Endothelial cell (in vitro differentiated cells): ENCODE measurements around the gene JAKMIP3. TPM values are rescaled to one million over a fixed set of nuclear protein-coding genes. Genes with fewer than 3 reads are reported as not detected.
"Not testable (repeated sequence)": the region's sequence is repeated elsewhere in the genome, so short reads cannot be mapped to it uniquely, and the experiment has no call there.

Experiments used
- DNase-seq: peaks from one replicate; pipeline ENCODE4 v3.0.0; 2021; ENCODE audit warnings: low spot score
- H3K27ac Mint-ChIP-seq: one replicate; pipeline ENCODE4 v1.8.0; 2021; ENCODE audit warnings: mixed read lengths, inconsistent platforms; ENCODE audit not compliant: unreplicated experiment
- H3K27me3 Mint-ChIP-seq: one replicate; pipeline ENCODE4 v1.8.0; 2021; ENCODE audit warnings: mild to moderate bottlenecking, moderate library complexity, mixed read lengths, inconsistent platforms; ENCODE audit not compliant: unreplicated experiment
- H3K36me3 Mint-ChIP-seq: one replicate; pipeline ENCODE4 v1.8.0; 2021; ENCODE audit warnings: mild to moderate bottlenecking, low read depth, mixed read lengths, inconsistent platforms; ENCODE audit not compliant: unreplicated experiment
- H3K4me1 Mint-ChIP-seq: one replicate; pipeline ENCODE4 v1.8.0; 2021; ENCODE audit warnings: mild to moderate bottlenecking, mixed read lengths, inconsistent platforms; ENCODE audit not compliant: unreplicated experiment
- H3K4me3 Mint-ChIP-seq: one replicate; pipeline ENCODE4 v1.8.0; 2021; ENCODE audit warnings: mild to moderate bottlenecking, mixed read lengths, inconsistent platforms; ENCODE audit not compliant: unreplicated experiment
- H3K9me3 Mint-ChIP-seq: one replicate; pipeline ENCODE4 v1.8.0; 2021; ENCODE audit warnings: mixed read lengths, inconsistent platforms; ENCODE audit not compliant: unreplicated experiment
- total RNA-seq: library from RNA; stranded (reverse); fragmentation: NEBNext Ultra II Directional; extraction: Animal tissue kit (Norgen Biotek cat#: 25700); gene quantifications from one replicate; pipeline ENCODE4 v1.2.1, GENCODE V29; 2021; ENCODE audit not compliant: unreplicated experiment
- TF ChIP-seq, protein P1 (sequence below): fragments of 200-600 bp; sonication (generic); IDR thresholded peaks from one replicate; pipeline ENCODE4 v1.5.0; 2021; ENCODE audit warnings: antibody characterized with exemption; ENCODE audit not compliant: unreplicated experiment

The JAKMIP3 gene
- total RNA-seq, 1 donor from 2014 or later, result 0.05 TPM

DNA sequence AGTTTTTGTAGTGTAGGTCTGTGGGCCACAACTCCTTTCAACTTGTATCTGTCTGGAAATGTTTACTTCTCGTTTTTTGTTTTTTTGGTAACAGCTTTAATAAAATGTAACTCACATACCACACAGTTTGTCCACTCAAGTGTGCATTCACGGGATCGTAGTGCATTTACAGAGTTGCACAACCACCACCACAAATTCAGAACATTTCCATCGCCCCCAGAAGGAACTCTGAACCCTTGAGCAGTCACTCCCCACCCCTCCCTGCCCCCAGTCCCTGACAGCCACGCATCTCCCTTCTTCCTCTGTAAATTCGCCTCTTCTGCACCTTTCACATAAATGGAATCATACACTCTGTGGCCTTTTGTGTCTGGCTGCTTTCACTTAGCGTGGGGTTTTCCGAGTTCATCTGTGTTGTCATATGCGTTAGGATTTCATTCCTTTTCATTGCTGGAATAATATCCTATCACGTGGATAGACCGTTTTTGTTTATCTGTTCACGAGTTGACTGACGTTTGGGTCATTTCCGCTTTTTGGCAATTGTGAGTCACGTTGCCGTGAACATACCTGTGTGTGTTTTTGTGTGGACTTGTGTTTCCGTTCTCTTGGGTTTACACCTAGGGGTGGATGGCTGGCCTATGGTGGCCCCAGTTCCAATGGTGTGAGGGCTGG lies 10.3 kb downstream of the JAKMIP3 start:
- no peak overlapping the region for H3K4me3 Mint-ChIP-seq
- H3K36me3 Mint-ChIP-seq, result peaks cover 6% of the 10 kb centered on the region
- H3K9me3 Mint-ChIP-seq, result no peaks in the 10 kb centered on the region
- H3K27ac Mint-ChIP-seq, result no peak overlapping the region
- peaks cover 4% of the 10 kb centered on the region for H3K27me3 Mint-ChIP-seq
- H3K4me1 Mint-ChIP-seq, result peaks cover 2% of the 10 kb centered on the region
- TF ChIP-seq, protein P1, sequence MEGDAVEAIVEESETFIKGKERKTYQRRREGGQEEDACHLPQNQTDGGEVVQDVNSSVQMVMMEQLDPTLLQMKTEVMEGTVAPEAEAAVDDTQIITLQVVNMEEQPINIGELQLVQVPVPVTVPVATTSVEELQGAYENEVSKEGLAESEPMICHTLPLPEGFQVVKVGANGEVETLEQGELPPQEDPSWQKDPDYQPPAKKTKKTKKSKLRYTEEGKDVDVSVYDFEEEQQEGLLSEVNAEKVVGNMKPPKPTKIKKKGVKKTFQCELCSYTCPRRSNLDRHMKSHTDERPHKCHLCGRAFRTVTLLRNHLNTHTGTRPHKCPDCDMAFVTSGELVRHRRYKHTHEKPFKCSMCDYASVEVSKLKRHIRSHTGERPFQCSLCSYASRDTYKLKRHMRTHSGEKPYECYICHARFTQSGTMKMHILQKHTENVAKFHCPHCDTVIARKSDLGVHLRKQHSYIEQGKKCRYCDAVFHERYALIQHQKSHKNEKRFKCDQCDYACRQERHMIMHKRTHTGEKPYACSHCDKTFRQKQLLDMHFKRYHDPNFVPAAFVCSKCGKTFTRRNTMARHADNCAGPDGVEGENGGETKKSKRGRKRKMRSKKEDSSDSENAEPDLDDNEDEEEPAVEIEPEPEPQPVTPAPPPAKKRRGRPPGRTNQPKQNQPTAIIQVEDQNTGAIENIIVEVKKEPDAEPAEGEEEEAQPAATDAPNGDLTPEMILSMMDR, result no peak
- DNase-seq, result no peak

DNA sequence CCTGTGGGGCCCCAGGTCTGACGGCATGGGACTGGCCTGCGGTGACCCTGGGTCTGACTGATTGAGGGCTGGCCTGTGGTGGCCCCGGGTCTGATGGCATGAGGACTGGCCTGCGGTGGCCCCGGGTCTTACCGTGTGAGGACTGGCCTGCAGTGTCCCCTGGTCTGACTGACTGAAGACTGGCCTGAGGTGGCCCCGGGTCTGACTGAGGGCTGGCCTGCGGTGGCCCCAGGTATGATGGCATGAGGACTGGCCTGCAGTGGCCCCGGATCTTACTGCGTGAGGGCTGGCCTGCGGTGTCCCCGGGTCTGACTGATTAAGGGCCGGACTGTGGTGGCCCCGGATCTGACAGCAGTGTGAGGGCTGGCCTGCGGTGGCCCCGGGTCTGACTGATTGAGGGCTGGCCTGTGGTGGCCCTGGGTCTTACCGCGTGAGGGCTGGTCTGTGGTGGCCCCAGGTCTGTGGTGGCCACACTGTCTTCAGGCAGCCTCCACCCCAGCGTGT lies 10.9 kb downstream of the JAKMIP3 start:
- Mint-ChIP-seq H3K9me3 (no peaks in the 10 kb centered on the region), H3K4me3 (no peak overlapping the region), H3K4me1 (peaks cover 2% of the 10 kb centered on the region), H3K36me3 (peaks cover 6% of the 10 kb centered on the region), H3K27ac (no peak overlapping the region), H3K27me3 (peaks cover 4% of the 10 kb centered on the region)
- DNase-seq, result no peak
- TF ChIP-seq, protein P1, result no peak

DNA sequence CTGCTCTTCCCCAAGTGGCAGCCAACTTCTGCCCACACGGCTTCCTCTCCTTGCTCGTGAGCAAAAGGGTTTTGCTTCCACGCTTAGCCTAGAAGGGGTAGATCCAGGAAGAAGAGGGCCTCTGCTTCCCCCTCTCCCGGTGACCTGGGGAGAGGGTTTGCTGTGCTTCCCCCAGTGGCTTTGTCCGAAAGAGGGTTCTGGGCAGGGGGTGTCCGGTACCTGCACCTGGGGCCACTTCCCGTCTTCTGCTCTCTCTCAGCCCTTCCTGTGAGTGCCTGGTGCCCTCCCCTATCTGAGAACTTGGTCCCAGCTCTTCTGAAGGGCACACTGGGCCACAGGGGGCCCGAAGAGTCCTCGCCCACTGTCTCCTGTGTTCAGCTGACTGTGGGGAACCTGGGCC lies 11.3 kb downstream of the JAKMIP3 start:
- Mint-ChIP-seq H3K27me3 (peaks cover 4% of the 10 kb centered on the region), H3K4me1 (peaks cover 2% of the 10 kb centered on the region), H3K27ac (no peak overlapping the region), H3K9me3 (no peaks in the 10 kb centered on the region), H3K36me3 (peaks cover 6% of the 10 kb centered on the region), H3K4me3 (no peak overlapping the region)
- TF ChIP-seq, protein P1, result no peak
- no peak for DNase-seq

DNA sequence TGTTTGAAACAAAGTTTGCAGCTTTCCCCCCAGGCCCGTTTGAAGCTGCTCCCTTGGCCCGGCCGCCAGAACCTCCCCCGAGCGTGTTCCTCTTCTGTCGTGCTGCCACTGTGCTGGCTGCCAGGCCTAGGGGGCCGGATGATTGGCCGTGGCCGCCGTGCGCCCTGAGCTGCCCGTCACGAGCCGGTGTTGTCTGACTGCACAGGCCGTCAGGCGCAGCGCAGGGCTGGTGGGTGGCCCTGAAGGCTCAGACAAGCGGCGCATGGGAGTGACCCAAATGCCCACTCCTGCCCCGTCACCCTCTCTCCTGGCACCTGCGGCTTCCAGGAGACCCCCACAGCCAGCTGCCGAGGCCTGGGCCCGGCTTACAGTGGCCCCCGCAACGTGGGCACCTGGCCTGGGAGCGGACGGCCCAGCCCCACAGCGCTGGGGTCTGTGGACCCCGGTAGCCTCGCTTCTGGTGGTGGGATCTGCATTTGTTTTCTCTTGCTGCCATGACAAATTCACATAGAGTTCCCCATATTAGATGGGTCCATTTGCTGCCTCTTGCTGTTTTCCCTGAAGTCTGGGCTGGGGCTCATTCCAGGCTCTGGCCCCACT lies 13.1 kb downstream of the JAKMIP3 start:
- H3K36me3 Mint-ChIP-seq, result peaks cover 6% of the 10 kb centered on the region
- DNase-seq, result no peak
- H3K4me3 Mint-ChIP-seq, result no peak overlapping the region
- no peaks in the 10 kb centered on the region for H3K9me3 Mint-ChIP-seq
- peaks cover 4% of the 10 kb centered on the region for H3K27me3 Mint-ChIP-seq
- H3K4me1 Mint-ChIP-seq, result peaks cover 2% of the 10 kb centered on the region
- no peak overlapping the region for H3K27ac Mint-ChIP-seq
- TF ChIP-seq, protein P1, result no peak

DNA sequence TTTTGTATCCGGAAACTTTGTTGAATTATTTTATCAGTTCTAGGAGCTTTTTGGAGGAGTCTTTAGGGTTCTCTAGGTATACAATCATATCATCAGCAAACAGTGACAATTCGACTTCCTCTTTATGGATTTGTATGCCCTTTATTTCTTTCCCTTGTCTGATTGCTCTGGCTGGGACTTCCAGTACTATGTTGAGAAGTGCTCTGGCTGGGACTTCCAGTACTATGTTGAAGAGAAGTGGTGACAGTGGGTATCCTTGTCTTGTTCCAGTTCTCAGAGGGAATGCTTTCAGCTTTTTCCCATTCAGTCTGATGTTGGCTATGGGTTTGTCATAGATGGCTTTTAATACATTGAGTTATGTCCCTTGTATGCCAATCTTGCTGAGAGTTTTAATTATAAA lies 18.6 kb downstream of the JAKMIP3 start:
- H3K36me3 Mint-ChIP-seq, H3K4me1 Mint-ChIP-seq, H3K27ac Mint-ChIP-seq, H3K9me3 Mint-ChIP-seq, H3K27me3 Mint-ChIP-seq, H3K4me3 Mint-ChIP-seq, DNase-seq: not testable (repeated sequence)

DNA sequence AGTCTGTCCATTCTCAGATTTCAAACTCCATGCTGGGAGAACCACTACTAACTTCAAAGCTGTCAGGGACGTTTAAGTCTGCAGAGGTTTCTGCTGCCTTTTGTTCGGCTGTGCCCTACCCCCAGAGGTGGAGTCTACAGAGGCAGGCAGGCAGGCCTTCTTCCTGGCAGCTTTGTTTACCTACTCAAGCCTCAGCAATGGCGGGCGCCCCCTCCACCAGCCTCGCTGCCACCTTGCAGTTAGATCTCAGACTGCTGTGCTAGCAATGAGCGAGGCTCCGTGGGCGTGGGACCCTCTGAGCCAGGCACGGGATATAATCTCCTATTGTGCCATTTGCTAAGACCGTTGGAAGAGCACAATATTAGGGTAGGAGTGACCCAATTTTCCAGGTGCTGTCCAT lies 27.5 kb downstream of the JAKMIP3 start:
- H3K4me3 Mint-ChIP-seq, H3K27me3 Mint-ChIP-seq, H3K36me3 Mint-ChIP-seq, DNase-seq, H3K27ac Mint-ChIP-seq, H3K4me1 Mint-ChIP-seq, H3K9me3 Mint-ChIP-seq: not testable (repeated sequence)
